Prostate gland (tissue), 2 donors: ENCODE measurements around the gene CDKN2B. TPM values are rescaled to one million over a fixed set of nuclear protein-coding genes. Genes with fewer than 3 reads are reported as not detected.

Experiments used
- DNase-seq: peaks from one replicate; pipeline ENCODE4 v3.0.0-alpha.2; 2019; ENCODE audit warnings: low spot score
- H3K27ac ChIP-seq, 2 donors: fragments of 200-600 bp; sonication (generic); 2 replicates each; pipeline ENCODE4 v1.5.1; 2017 to 2019
- H3K27me3 ChIP-seq: fragments of 200-600 bp; sonication (generic); replicated peaks from 2 replicates; pipeline ENCODE4 v1.5.1; 2019; ENCODE audit not compliant: insufficient read depth
- H3K36me3 ChIP-seq, 2 donors: fragments of 200-600 bp; sonication (generic); 1 replicate in 1 of 2; 2 replicates in 1 of 2; pipeline versions ENCODE4 v1.5.1 to v1.8.1; 2017 to 2019
- H3K4me1 ChIP-seq: fragments of 200-600 bp; sonication (generic); replicated peaks from 2 replicates; pipeline ENCODE4 v1.5.1; 2019
- H3K4me3 ChIP-seq, 2 donors: fragments of 200-600 bp; sonication (generic); 2 replicates each; pipeline ENCODE4 v1.5.1; 2017 to 2019
- H3K9me3 ChIP-seq: fragments of 200-600 bp; sonication (generic); 2 replicates; pipeline ENCODE4 v1.5.1; 2017
- POLR2A ChIP-seq: fragments of 450-650 bp; IDR thresholded peaks from one replicate; pipeline ENCODE4 v1.6.1; 2016; ENCODE audit warnings: antibody characterized with exemption, mild to moderate bottlenecking
- POLR2AphosphoS5 ChIP-seq: sonication (generic); formaldehyde crosslinking; IDR thresholded peaks from one replicate; pipeline ENCODE4 v1.6.1; 2017; ENCODE audit warnings: antibody characterized with exemption
- WGBS: methylation state at CpG from one replicate; pipeline ENCODE4 v1.1.5; 2018; 5-methylcytosine and 5-hydroxymethylcytosine counted together
- intact Hi-C: fragments of 100-400 bp; cut with DNase I; formaldehyde crosslinking; loops from one replicate; pipeline ENCODE4 v1.14.2; 2022
- total RNA-seq, 2 donors: library from RNA; depleted of rRNA; stranded (reverse); fragments of >200 nt; gene quantifications; one replicate each; pipeline ENCODE4 v1.1.0, GENCODE V29; 2016
- TF ChIP-seq, protein P1 (sequence below), 4 experiments: fragments of 200-600 bp in 2 of 4; fragments of 450-650 bp in 2 of 4; sonication (generic) in 2 of 4; IDR thresholded peaks; 1 replicate in 3 of 4; 2 replicates in 1 of 4; pipeline ENCODE4 v1.5.1; 2016 to 2019; ENCODE audit warnings: antibody characterized with exemption in 4 of 4, mild to moderate bottlenecking in 2 of 4, moderate library complexity in 2 of 4

The CDKN2B gene
- total RNA-seq, 2 donors from 2014 or later = 5.4 to 8.8 TPM

- Histone ChIP-seq H3K4me1 (no peaks in the 10 kb centered on the region), H3K36me3 (no peaks in the 10 kb centered on the region), H3K27ac (no peak overlapping the region), H3K27me3 (no peaks in the 10 kb centered on the region), H3K9me3 (no peaks in the 10 kb centered on the region), H3K4me3 (no peak overlapping the region)
- intact Hi-C loops = no loop called here
- DNase-seq = no peak
- TF ChIP-seq, protein P1, sequence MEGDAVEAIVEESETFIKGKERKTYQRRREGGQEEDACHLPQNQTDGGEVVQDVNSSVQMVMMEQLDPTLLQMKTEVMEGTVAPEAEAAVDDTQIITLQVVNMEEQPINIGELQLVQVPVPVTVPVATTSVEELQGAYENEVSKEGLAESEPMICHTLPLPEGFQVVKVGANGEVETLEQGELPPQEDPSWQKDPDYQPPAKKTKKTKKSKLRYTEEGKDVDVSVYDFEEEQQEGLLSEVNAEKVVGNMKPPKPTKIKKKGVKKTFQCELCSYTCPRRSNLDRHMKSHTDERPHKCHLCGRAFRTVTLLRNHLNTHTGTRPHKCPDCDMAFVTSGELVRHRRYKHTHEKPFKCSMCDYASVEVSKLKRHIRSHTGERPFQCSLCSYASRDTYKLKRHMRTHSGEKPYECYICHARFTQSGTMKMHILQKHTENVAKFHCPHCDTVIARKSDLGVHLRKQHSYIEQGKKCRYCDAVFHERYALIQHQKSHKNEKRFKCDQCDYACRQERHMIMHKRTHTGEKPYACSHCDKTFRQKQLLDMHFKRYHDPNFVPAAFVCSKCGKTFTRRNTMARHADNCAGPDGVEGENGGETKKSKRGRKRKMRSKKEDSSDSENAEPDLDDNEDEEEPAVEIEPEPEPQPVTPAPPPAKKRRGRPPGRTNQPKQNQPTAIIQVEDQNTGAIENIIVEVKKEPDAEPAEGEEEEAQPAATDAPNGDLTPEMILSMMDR (IDR thresholded peaks at IDR 0.05) = no peak
- TF ChIP-seq POLR2AphosphoS5 = no peak
- TF ChIP-seq POLR2A = no peak
- 88% methylated on average over 2 of the region's 2 CpGs for WGBS
Observed at GRCh38 chr9:22047596-22047995, 38.5 kb upstream of the CDKN2B start.

DNA sequence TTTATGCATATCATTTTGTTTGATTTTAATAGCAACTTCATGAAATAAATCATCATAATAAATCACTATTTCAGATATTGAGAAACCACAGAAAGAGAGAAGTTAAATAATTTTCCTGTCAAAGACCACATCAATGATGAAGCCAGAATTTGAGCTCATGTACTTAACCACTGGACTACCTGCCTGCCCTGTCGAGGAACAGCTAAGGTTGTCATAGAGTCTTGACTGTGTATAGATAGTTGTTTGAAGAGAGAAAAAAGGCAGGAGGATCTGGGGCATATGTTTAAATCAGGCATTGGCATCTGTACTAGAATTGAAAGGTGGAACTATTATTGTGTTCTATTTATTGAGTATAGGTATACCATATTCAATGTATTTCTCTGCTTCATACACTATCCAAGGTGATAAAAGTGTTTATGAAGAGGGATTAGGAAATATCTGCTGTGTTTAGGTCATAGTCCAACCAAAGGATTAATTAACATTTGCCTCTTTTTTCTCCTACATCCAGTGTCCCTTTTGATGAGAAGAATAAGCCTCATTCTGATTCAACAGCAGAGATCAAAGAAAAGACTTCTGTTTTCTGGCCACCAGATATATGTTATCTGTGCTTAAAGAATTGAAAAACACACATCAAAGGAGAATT, 37.3 kb upstream of the CDKN2B start:
- 71% methylated on average over 1 of the region's 1 CpG for WGBS
- Histone ChIP-seq H3K27me3 (no peaks in the 10 kb centered on the region), H3K36me3 (no peaks in the 10 kb centered on the region), H3K4me3 (no peak overlapping the region), H3K27ac (no peak overlapping the region), H3K4me1 (no peaks in the 10 kb centered on the region), H3K9me3 (no peaks in the 10 kb centered on the region)
- DNase-seq = no peak
- intact Hi-C loops = no loop called here
- TF ChIP-seq, protein P1 (IDR thresholded peaks at IDR 0.05) = no peak
- TF ChIP-seq POLR2A (no peak), POLR2AphosphoS5 (no peak)

- TF ChIP-seq, protein P1 (IDR thresholded peaks at IDR 0.05) = no peak
- no peak for TF ChIP-seq POLR2AphosphoS5
- TF ChIP-seq POLR2A = no peak
- H3K27ac ChIP-seq = no peak overlapping the region
- H3K27me3 ChIP-seq = no peaks in the 10 kb centered on the region
- H3K4me3 ChIP-seq = no peak overlapping the region
- H3K36me3 ChIP-seq = no peaks in the 10 kb centered on the region
- H3K4me1 ChIP-seq = no peaks in the 10 kb centered on the region
- DNase-seq = no peak
- intact Hi-C loops = no loop called here
- no peaks in the 10 kb centered on the region for H3K9me3 ChIP-seq
Observed at GRCh38 chr9:22045423-22045822, 36.3 kb upstream of the CDKN2B start.

DNA sequence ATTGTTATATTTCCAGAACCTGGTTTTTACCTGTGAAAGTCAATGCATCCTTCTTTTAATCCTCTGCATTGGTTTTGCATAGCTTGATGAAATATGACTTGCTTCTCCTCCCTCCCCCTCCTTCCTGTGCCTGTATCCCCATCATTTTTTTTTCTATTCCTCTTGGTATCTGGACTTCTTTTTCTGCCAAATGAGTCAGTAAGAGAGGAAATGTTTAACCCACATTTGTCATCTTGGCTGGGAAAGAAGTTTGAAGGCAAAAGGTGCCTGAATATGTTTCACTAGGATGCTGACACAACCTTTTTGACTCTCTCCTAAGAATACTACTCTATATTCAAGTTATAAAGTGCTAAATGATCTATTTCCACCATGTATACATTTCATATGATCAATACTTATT, 35.5 kb upstream of the CDKN2B start:
- Histone ChIP-seq H3K4me1 (no peaks in the 10 kb centered on the region), H3K27me3 (no peaks in the 10 kb centered on the region), H3K36me3 (no peaks in the 10 kb centered on the region), H3K4me3 (no peak overlapping the region), H3K9me3 (no peaks in the 10 kb centered on the region), H3K27ac (no peak overlapping the region)
- TF ChIP-seq, protein P1 (IDR thresholded peaks at IDR 0.05) = no peak
- TF ChIP-seq POLR2A = no peak
- TF ChIP-seq POLR2AphosphoS5 = no peak
- intact Hi-C loops = no loop called here
- no peak for DNase-seq

DNA sequence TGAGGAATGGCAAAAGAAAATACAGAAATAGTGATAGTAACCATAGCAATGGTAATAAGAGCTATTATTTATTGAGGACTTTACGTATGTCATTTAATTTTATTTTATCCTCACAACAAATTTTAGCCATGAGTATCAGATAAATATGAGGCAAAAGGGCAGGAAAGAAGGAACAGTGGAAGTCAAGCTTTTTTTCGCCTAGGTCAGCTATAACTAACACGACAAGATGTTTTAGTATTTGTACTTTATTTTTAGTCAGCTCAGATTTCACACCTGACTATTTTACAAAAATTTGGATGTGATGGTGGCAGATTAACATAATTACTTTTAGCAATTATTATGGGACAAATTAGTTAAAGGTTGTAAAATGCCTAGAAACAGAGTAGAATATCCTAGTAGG, 34.8 kb upstream of the CDKN2B start:
- no peak for TF ChIP-seq POLR2AphosphoS5
- no peak for DNase-seq
- Histone ChIP-seq H3K27me3 (no peaks in the 10 kb centered on the region), H3K4me3 (no peak overlapping the region), H3K9me3 (no peaks in the 10 kb centered on the region), H3K27ac (no peak overlapping the region), H3K36me3 (no peaks in the 10 kb centered on the region), H3K4me1 (no peaks in the 10 kb centered on the region)
- 46% methylated on average over 3 of the region's 3 CpGs for WGBS
- intact Hi-C loops = no loop called here
